PC-9 (cell line): ENCODE measurements around the gene ERN1. TPM values are rescaled to one million over a fixed set of nuclear protein-coding genes. Genes with fewer than 3 reads are reported as not detected.

Experiments used
- BruUV-seq: library from RNA; stranded (reverse); fragments of 400-500 nt; replicated peaks from 2 replicates; lab custom pipeline; 2021; lab: Mats Ljungman, UMichigan
- CTCF ChIA-PET: fragments of 300-600 bp; sonication (Branson Sonifier 250); formaldehyde crosslinking; loops from one replicate; lab custom pipeline; 2022; ENCODE audit warnings: antibody characterized with exemption; lab: Charles Lee
- POLR2A ChIA-PET: fragments of 300-600 bp; sonication (Branson Sonifier 250); formaldehyde crosslinking; loops from one replicate; lab custom pipeline; 2022; ENCODE audit warnings: antibody characterized with exemption; ENCODE audit not compliant: unreplicated experiment; lab: Charles Lee
- DNase-seq, 2 experiments: peaks; one replicate each; pipeline versions ENCODE4 v3.0.0 to v3.0.0-alpha.2; 2015 to 2022; ENCODE audit warnings: mixed read lengths in 1 of 2
- H2AFZ ChIP-seq: fragments of 200-600 bp; sonication (generic); 2 replicates; pipeline ENCODE4 v1.8.1; 2017; ENCODE audit warnings: antibody characterized with exemption
- H3F3A ChIP-seq: fragments of 200-600 bp; sonication (generic); 2 replicates; pipeline ENCODE4 v1.8.1; 2017; ENCODE audit warnings: antibody characterized with exemption, mild to moderate bottlenecking, low read depth; ENCODE audit not compliant: insufficient read depth
- H3K27ac ChIP-seq: fragments of 200-600 bp; sonication (generic); 2 replicates; pipeline ENCODE4 v1.6.1; 2016; ENCODE audit warnings: mixed run types
- H3K27me3 ChIP-seq: fragments of 200-600 bp; sonication (generic); 2 replicates; pipeline ENCODE4 v1.6.1; 2016; ENCODE audit warnings: low read depth, mixed run types; ENCODE audit not compliant: insufficient read depth
- H3K36me3 ChIP-seq: fragments of 200-600 bp; sonication (generic); 2 replicates; pipeline ENCODE4 v1.6.1; 2016; ENCODE audit warnings: low read depth, mixed run types
- H3K4me1 ChIP-seq: fragments of 200-600 bp; sonication (generic); replicated peaks from 2 replicates; pipeline ENCODE4 v1.6.1; 2016; ENCODE audit warnings: mixed run types; ENCODE audit not compliant: insufficient read depth
- H3K4me2 ChIP-seq: fragments of 200-600 bp; sonication (generic); 2 replicates; pipeline ENCODE4 v1.6.1; 2017; ENCODE audit warnings: mixed run types
- H3K4me3 ChIP-seq: fragments of 200-600 bp; sonication (generic); 2 replicates; pipeline ENCODE4 v1.6.1; 2016; ENCODE audit warnings: mixed run types
- H3K79me2 ChIP-seq: fragments of 200-600 bp; sonication (generic); 2 replicates; pipeline ENCODE4 v1.6.1; 2017; ENCODE audit warnings: low read depth, mixed run types
- H3K9me2 ChIP-seq: fragments of 200-600 bp; sonication (generic); 2 replicates; pipeline ENCODE4 v1.8.1; 2017; ENCODE audit warnings: mild to moderate bottlenecking; ENCODE audit not compliant: insufficient read depth
- H3K9me3 ChIP-seq: fragments of 200-600 bp; sonication (generic); 2 replicates; pipeline ENCODE4 v1.8.1; 2016; ENCODE audit warnings: low read depth; ENCODE audit not compliant: insufficient read depth
- H4K20me1 ChIP-seq: fragments of 200-600 bp; sonication (generic); 2 replicates; pipeline ENCODE4 v1.8.1; 2017; ENCODE audit not compliant: insufficient read depth
- EZH2 ChIP-seq: fragments of 200-600 bp; sonication (generic); IDR thresholded peaks from 2 replicates; pipeline ENCODE4 v1.8.0; 2017; ENCODE audit warnings: antibody characterized with exemption, low read depth
- intact Hi-C: fragments of 100-400 bp; cut with micrococcal nuclease; formaldehyde crosslinking; loops from one replicate; pipeline ENCODE4 v1.10.0; 2022; ENCODE audit not compliant: unreplicated experiment
- total RNA-seq: library from RNA; stranded (reverse); gene quantifications from 2 replicates; pipeline ENCODE4 v1.2.3, GENCODE V29; 2021
- TF ChIP-seq, protein P1 (sequence below): fragments of 200-600 bp; sonication (generic); conservative IDR thresholded peaks from 2 replicates; pipeline ENCODE4 v1.6.1; 2017; ENCODE audit warnings: mixed run types, antibody characterized with exemption, mild to moderate bottlenecking, moderate library complexity

ERN1 gene
- total RNA-seq, 1 experiment from 2014 or later: 9.2 TPM

GRCh38 chr17:64107500-64108236 lies 22.3 kb downstream of the ERN1 start:
- POLR2A ChIA-PET: no interaction called here
- peaks cover 28% of the 10 kb centered on the region; the same call in 1 of the 2 replicates for H3F3A ChIP-seq
- 0 out of 2 replicates have a peak overlapping the region, but pooled peaks have one; percentile 7 for H3K27ac ChIP-seq
- no peak overlapping the region for H2AFZ ChIP-seq
- no peaks in the 10 kb centered on the region for H3K9me3 ChIP-seq
- CTCF ChIA-PET: no interaction called here
- H3K79me2 ChIP-seq: peaks cover 65% of the 10 kb centered on the region
- no peaks in the 10 kb centered on the region; the same call in 1 of the 2 replicates for H4K20me1 ChIP-seq
- TF ChIP-seq, protein P1, sequence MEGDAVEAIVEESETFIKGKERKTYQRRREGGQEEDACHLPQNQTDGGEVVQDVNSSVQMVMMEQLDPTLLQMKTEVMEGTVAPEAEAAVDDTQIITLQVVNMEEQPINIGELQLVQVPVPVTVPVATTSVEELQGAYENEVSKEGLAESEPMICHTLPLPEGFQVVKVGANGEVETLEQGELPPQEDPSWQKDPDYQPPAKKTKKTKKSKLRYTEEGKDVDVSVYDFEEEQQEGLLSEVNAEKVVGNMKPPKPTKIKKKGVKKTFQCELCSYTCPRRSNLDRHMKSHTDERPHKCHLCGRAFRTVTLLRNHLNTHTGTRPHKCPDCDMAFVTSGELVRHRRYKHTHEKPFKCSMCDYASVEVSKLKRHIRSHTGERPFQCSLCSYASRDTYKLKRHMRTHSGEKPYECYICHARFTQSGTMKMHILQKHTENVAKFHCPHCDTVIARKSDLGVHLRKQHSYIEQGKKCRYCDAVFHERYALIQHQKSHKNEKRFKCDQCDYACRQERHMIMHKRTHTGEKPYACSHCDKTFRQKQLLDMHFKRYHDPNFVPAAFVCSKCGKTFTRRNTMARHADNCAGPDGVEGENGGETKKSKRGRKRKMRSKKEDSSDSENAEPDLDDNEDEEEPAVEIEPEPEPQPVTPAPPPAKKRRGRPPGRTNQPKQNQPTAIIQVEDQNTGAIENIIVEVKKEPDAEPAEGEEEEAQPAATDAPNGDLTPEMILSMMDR: no peak
- no peak for TF ChIP-seq EZH2
- H3K9me2 ChIP-seq: no peaks in the 10 kb centered on the region
- H3K36me3 ChIP-seq: no peaks in the 10 kb centered on the region
- no peaks in the 10 kb centered on the region for H3K27me3 ChIP-seq
- no peak for DNase-seq
- peaks cover 48% of the 10 kb centered on the region for H3K4me1 ChIP-seq
- H3K4me2 ChIP-seq: no peak overlapping the region
- H3K4me3 ChIP-seq: no peak overlapping the region
- intact Hi-C loops: no loop called here
- BruUV-seq: no TSS peak

GRCh38 chr17:64106918-64107317 lies 23.0 kb downstream of the ERN1 start:
- H3K4me1 ChIP-seq: peaks cover 48% of the 10 kb centered on the region
- H2AFZ ChIP-seq: no peak overlapping the region
- intact Hi-C loops: no loop called here
- peaks cover 26% of the 10 kb centered on the region; the same call in 1 of the 2 replicates for H3F3A ChIP-seq
- H4K20me1 ChIP-seq: no peaks in the 10 kb centered on the region; the same call in 1 of the 2 replicates
- H3K27ac ChIP-seq: no peak overlapping the region
- no TSS peak for BruUV-seq
- ChIA-PET POLR2A (no interaction called here), CTCF (no interaction called here)
- TF ChIP-seq, protein P1: no peak
- no peak for TF ChIP-seq EZH2
- H3K9me3 ChIP-seq: no peaks in the 10 kb centered on the region
- H3K27me3 ChIP-seq: no peaks in the 10 kb centered on the region
- no peaks in the 10 kb centered on the region for H3K36me3 ChIP-seq
- H3K9me2 ChIP-seq: no peaks in the 10 kb centered on the region
- DNase-seq: no peak
- H3K79me2 ChIP-seq: peaks cover 61% of the 10 kb centered on the region
- no peak overlapping the region for H3K4me3 ChIP-seq
- H3K4me2 ChIP-seq: no peak overlapping the region

- no peak for TF ChIP-seq EZH2
- TF ChIP-seq, protein P1: no peak
- H3F3A ChIP-seq: peaks cover 19% of the 10 kb centered on the region
- no peaks in the 10 kb centered on the region for H3K9me3 ChIP-seq
- no peak overlapping the region for H2AFZ ChIP-seq
- peaks cover 54% of the 10 kb centered on the region for H3K79me2 ChIP-seq
- intact Hi-C loops: no loop called here
- no peaks in the 10 kb centered on the region for H3K9me2 ChIP-seq
- H3K36me3 ChIP-seq: no peaks in the 10 kb centered on the region
- H3K4me2 ChIP-seq: peak overlapping the region; percentile 11; the same call in 1 of the 2 replicates
- CTCF ChIA-PET: interaction anchor here (0.6 kb wide), 1 partner anchor 25 kb away, joined by 3 read pairs; no protein-coding TSS in a partner anchor
- POLR2A ChIA-PET: interaction anchor here (0.7 kb wide), 1 partner anchor 75 kb away, joined by 11 read pairs; no protein-coding TSS in a partner anchor
- BruUV-seq: no TSS peak
- no peak overlapping the region for H3K4me3 ChIP-seq
- H3K27ac ChIP-seq: peak overlapping the region; percentile 31; the same call in 1 of the 2 replicates
- no peaks in the 10 kb centered on the region; the same call in 1 of the 2 replicates for H4K20me1 ChIP-seq
- peak in 1 of 2 experiments; percentile 50 for DNase-seq
- H3K4me1 ChIP-seq: peaks cover 42% of the 10 kb centered on the region
- no peaks in the 10 kb centered on the region for H3K27me3 ChIP-seq
Measured at GRCh38 chr17:64103391-64104364, 26.3 kb downstream of the ERN1 start.
